ENCODE results near the gene SHISAL2A.

SHISAL2A gene

GRCh38 chr1:52632732-52633290, at the start of gene SHISAL2A:
Gene SHISAL2A, plus strand, starts transcription at chr1:52633168. Its CDS starts 326 bp downstream, at chr1:52633494.
- H3K27ac Mint-ChIP-seq: peak within 1 kb of the TSS; percentile 76
- peak within 1 kb of the TSS; percentile 71 for H3K4me3 Mint-ChIP-seq
- H3K9me3 Mint-ChIP-seq: peaks cover 8% of the 10 kb centered on the region
- H3K36me3 Mint-ChIP-seq (ENCODE audit: low read depth): peaks cover 16% of the 10 kb centered on the region
- peaks cover 11% of the 10 kb centered on the region for H3K27me3 Mint-ChIP-seq (ENCODE audit: low read depth)
- H3K4me1 Mint-ChIP-seq (ENCODE audit: low read depth): peaks cover 44% of the 10 kb centered on the region
- peak; percentile 41 for DNase-seq (ENCODE audit: low spot score)

GRCh38 chr1:52585474-52585873, 47.5 kb upstream of the SHISAL2A start:
- Mint-ChIP-seq H3K27ac (no peak overlapping the region), H3K27me3 (ENCODE audit: low read depth) (peaks cover 9% of the 10 kb centered on the region), H3K4me1 (ENCODE audit: low read depth) (no peaks in the 10 kb centered on the region), H3K9me3 (no peaks in the 10 kb centered on the region), H3K36me3 (ENCODE audit: low read depth) (no peaks in the 10 kb centered on the region), H3K4me3 (no peak overlapping the region)
- no peak for DNase-seq (ENCODE audit: low spot score)

- peaks cover 9% of the 10 kb centered on the region for H3K27me3 Mint-ChIP-seq (ENCODE audit: low read depth)
- no peaks in the 10 kb centered on the region for H3K4me1 Mint-ChIP-seq (ENCODE audit: low read depth)
- no peak overlapping the region for H3K27ac Mint-ChIP-seq
- H3K36me3 Mint-ChIP-seq (ENCODE audit: low read depth): no peaks in the 10 kb centered on the region
- no peak overlapping the region for H3K4me3 Mint-ChIP-seq
- H3K9me3 Mint-ChIP-seq: no peaks in the 10 kb centered on the region
- no peak for DNase-seq (ENCODE audit: low spot score)
Measured at GRCh38 chr1:52588027-52588426, 44.9 kb upstream of the SHISAL2A start.

GRCh38 chr1:52588535-52588934, 44.4 kb upstream of the SHISAL2A start:
- no peaks in the 10 kb centered on the region for H3K9me3 Mint-ChIP-seq
- DNase-seq (ENCODE audit: low spot score): no peak
- H3K4me3 Mint-ChIP-seq: no peak overlapping the region

DNA sequence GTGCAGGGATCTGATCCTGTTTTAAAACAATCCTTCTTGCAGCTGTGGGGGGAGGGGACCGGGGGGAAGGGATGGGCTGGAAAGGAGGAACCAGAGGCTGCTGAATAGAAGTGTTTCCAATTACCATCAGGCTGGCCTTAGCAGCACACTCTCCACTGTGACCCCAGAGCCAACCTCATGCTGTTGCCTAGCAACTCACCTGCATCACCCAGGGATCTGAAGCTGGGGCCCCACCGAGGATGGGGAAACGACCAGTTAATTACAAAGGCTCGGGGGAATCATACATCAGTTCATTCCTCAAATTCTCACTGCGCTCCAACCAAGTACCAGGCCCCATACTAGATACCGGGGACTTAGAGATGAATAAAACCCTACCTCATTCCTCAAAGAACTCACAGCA, 42.7 kb upstream of the SHISAL2A start:
- Mint-ChIP-seq H3K36me3 (ENCODE audit: low read depth) (no peaks in the 10 kb centered on the region), H3K27ac (no peak overlapping the region), H3K4me1 (ENCODE audit: low read depth) (no peaks in the 10 kb centered on the region), H3K27me3 (ENCODE audit: low read depth) (peaks cover 5% of the 10 kb centered on the region), H3K4me3 (no peak overlapping the region), H3K9me3 (no peaks in the 10 kb centered on the region)
- no peak for DNase-seq (ENCODE audit: low spot score)

More at GRCh38 chr1:52588535-52588934, 44.4 kb upstream of the SHISAL2A start:
- Mint-ChIP-seq H3K36me3 (ENCODE audit: low read depth) (no peaks in the 10 kb centered on the region), H3K27me3 (ENCODE audit: low read depth) (peaks cover 6% of the 10 kb centered on the region), H3K4me1 (ENCODE audit: low read depth) (no peaks in the 10 kb centered on the region), H3K27ac (no peak overlapping the region)

DNA sequence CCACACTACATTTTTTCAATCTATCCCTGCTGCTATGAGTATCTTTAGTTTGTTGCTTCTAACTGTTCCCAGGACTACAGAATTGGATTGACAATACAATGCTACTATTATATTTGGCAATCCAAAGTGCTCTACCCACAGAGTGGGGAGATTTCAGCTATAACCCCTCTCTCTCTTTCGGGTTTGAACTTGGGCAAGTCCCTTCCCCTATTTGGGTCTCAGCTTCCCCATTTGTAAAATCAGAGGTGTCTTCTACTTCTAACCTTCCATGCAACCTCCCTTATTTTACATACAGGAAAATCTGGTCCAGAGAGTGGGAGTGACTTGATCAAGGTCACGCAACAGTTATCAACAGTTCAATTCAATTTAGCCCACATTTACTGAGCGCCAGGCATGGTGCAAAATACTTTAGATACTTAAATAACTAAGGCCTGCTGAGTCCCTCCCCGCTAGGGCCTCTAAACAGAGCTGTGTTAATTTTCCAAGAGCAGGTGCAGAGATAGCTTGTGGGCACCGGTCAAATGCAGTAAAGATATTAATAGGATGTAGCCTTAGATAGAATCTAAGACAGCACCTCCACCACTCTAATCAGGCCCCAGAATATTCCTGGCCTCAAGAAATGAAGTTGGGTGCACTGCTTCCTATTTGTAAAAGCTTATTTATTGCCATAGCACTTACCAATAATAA, 40.2 kb upstream of the SHISAL2A start:
- Mint-ChIP-seq H3K27ac (no peak overlapping the region), H3K4me1 (ENCODE audit: low read depth) (no peaks in the 10 kb centered on the region), H3K4me3 (no peak overlapping the region), H3K36me3 (ENCODE audit: low read depth) (no peaks in the 10 kb centered on the region), H3K9me3 (no peaks in the 10 kb centered on the region), H3K27me3 (ENCODE audit: low read depth) (peaks cover 7% of the 10 kb centered on the region)
- DNase-seq (ENCODE audit: low spot score): no peak

DNA sequence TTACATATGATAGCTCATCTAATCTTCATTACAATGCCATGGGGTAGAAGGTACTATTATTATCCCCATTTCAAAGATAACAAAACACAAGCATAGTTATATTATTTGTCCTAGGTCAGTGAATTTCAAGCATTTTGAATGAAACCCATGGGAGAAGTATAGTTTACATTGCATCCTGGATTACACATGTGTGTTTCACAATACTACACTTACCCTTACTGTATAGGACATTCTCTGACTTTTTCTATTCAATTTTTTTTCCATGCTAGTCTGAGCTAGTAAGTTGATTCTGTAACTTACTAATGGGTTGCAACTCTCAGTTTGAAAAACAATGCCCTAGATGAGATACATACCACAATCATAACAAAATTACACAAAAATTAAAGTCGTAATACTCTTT, 39.5 kb upstream of the SHISAL2A start:
- H3K4me3 Mint-ChIP-seq: no peak overlapping the region
- no peaks in the 10 kb centered on the region for H3K4me1 Mint-ChIP-seq (ENCODE audit: low read depth)
- no peaks in the 10 kb centered on the region for H3K9me3 Mint-ChIP-seq
- no peaks in the 10 kb centered on the region for H3K36me3 Mint-ChIP-seq (ENCODE audit: low read depth)
- H3K27me3 Mint-ChIP-seq (ENCODE audit: low read depth): peaks cover 9% of the 10 kb centered on the region
- DNase-seq (ENCODE audit: low spot score): no peak
- H3K27ac Mint-ChIP-seq: no peak overlapping the region

- no peak for DNase-seq (ENCODE audit: low spot score)
- Mint-ChIP-seq H3K27me3 (ENCODE audit: low read depth) (peaks cover 9% of the 10 kb centered on the region), H3K9me3 (no peaks in the 10 kb centered on the region), H3K4me3 (no peak overlapping the region), H3K36me3 (ENCODE audit: low read depth) (no peaks in the 10 kb centered on the region), H3K27ac (no peak overlapping the region), H3K4me1 (ENCODE audit: low read depth) (no peaks in the 10 kb centered on the region)
Measured at GRCh38 chr1:52595061-52595460, 37.9 kb upstream of the SHISAL2A start.

- H3K9me3 Mint-ChIP-seq: no peaks in the 10 kb centered on the region
- H3K36me3 Mint-ChIP-seq (ENCODE audit: low read depth): no peaks in the 10 kb centered on the region
- no peak overlapping the region for H3K4me3 Mint-ChIP-seq
- H3K4me1 Mint-ChIP-seq (ENCODE audit: low read depth): peaks cover 8% of the 10 kb centered on the region
- no peak for DNase-seq (ENCODE audit: low spot score)
- H3K27me3 Mint-ChIP-seq (ENCODE audit: low read depth): peaks cover 9% of the 10 kb centered on the region
- no peak overlapping the region for H3K27ac Mint-ChIP-seq
Measured at GRCh38 chr1:52597912-52598311, 35.1 kb upstream of the SHISAL2A start.

DNA sequence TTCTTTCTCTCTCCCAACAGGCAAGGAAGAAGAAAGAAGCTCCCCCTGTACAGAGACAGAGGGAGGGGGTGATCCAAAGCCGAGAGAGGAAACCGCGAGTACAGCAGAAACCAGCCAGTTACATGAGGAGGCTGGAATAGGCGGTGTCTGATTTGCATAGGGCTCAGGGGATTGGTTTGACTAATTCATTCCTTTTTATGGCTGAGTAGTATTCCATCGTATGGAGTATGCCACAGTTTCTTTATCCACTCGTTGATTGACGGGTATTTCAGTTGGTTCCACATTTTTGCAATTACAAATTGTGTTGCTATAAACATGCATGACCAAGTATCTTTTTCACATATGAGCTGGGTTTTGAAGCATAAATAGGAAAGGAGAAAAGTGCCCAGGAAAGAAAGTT, 34.2 kb upstream of the SHISAL2A start:
- peaks cover 1% of the 10 kb centered on the region for H3K36me3 Mint-ChIP-seq (ENCODE audit: low read depth)
- DNase-seq (ENCODE audit: low spot score): no peak
- no peaks in the 10 kb centered on the region for H3K9me3 Mint-ChIP-seq
- H3K4me1 Mint-ChIP-seq (ENCODE audit: low read depth): peaks cover 16% of the 10 kb centered on the region
- peaks cover 9% of the 10 kb centered on the region for H3K27me3 Mint-ChIP-seq (ENCODE audit: low read depth)
- no peak overlapping the region for H3K27ac Mint-ChIP-seq
- H3K4me3 Mint-ChIP-seq: no peak overlapping the region

DNA sequence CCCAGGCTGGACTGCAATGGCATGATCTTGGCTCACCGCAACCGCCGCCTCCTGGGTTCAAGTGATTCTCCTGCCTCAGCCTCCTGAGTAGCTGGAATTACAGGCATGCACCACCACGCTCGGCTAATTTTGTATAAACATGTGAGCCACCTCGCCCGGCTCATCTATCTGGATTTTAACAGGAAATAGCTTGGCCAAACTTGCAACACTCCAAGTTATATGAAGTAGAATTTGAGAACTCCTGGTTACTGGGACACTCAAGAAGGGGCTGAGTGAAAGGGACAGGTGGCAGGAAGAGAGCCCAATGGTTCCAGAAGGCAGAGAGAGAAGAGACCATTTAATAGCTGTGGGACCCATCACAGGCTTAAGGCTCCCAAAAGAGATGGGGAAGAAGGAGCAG, 33.7 kb upstream of the SHISAL2A start:
- H3K4me3 Mint-ChIP-seq: no peak overlapping the region
- no peak for DNase-seq (ENCODE audit: low spot score)
- H3K27me3 Mint-ChIP-seq (ENCODE audit: low read depth): peaks cover 9% of the 10 kb centered on the region
- H3K4me1 Mint-ChIP-seq (ENCODE audit: low read depth): peaks cover 20% of the 10 kb centered on the region
- H3K9me3 Mint-ChIP-seq: no peaks in the 10 kb centered on the region
- peaks cover 1% of the 10 kb centered on the region for H3K36me3 Mint-ChIP-seq (ENCODE audit: low read depth)
- H3K27ac Mint-ChIP-seq: no peak overlapping the region

DNA sequence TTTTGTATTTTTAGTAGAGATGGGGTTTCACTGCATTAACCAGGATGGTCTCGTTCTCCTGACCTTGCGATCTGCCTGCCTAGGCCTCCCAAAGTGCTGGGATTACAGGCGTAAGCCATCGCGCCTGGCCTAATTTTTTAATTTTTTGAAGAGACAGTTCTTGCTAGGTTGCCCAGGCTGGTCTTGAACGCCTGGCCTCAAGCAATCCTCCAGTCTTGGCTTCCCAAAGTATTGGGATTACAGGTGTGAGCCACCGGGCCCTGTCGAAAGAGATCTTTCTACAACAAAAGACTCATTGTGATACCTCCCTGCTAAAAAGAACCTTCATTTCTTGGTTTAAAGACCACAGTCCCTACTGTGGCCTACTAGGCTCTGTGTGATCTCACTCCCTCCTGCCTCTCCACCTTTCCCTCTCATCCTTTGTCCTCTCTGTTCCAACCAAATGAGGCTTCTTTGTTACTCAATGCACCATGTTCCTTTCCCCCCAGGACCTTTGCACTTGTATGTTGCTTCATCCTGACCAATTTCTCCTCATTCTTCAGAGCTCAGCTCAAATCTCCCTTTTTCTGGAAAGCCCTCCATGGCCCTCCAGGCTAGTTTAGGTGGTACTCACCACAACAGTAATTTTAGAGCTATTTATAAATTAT, 32.3 kb upstream of the SHISAL2A start:
- peaks cover 23% of the 10 kb centered on the region for H3K4me1 Mint-ChIP-seq (ENCODE audit: low read depth)
- peaks cover 1% of the 10 kb centered on the region for H3K36me3 Mint-ChIP-seq (ENCODE audit: low read depth)
- no peak for DNase-seq (ENCODE audit: low spot score)
- no peak overlapping the region for H3K4me3 Mint-ChIP-seq
- H3K27me3 Mint-ChIP-seq (ENCODE audit: low read depth): peaks cover 5% of the 10 kb centered on the region
- no peaks in the 10 kb centered on the region for H3K9me3 Mint-ChIP-seq
- peak overlapping the region; percentile 4 for H3K27ac Mint-ChIP-seq

DNA sequence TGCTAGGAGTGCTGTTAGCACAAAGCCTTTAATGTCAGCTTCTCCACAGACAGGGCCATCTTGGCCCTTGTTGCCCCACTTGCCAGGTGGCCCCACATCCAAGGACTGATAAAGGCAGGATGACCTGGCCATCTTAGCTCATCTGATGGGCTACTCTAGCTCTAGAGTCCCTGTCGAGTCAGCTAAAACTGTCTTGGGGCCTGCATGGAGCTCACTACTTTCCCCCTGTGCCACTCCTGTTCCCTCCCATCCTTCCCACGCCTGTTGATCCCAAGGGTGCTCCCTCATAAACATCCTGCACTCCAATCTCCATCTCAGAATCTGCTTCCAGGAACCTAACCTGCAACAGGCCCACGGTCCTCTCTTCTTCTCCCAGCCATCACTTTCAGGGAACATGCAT, 31.4 kb upstream of the SHISAL2A start:
- H3K4me3 Mint-ChIP-seq: peak overlapping the region; percentile 77
- H3K4me1 Mint-ChIP-seq (ENCODE audit: low read depth): peaks cover 26% of the 10 kb centered on the region
- no peaks in the 10 kb centered on the region for H3K9me3 Mint-ChIP-seq
- peaks cover 4% of the 10 kb centered on the region for H3K36me3 Mint-ChIP-seq (ENCODE audit: low read depth)
- peaks cover 5% of the 10 kb centered on the region for H3K27me3 Mint-ChIP-seq (ENCODE audit: low read depth)
- peak overlapping the region; percentile 62 for H3K27ac Mint-ChIP-seq
- no peak for DNase-seq (ENCODE audit: low spot score)

DNA sequence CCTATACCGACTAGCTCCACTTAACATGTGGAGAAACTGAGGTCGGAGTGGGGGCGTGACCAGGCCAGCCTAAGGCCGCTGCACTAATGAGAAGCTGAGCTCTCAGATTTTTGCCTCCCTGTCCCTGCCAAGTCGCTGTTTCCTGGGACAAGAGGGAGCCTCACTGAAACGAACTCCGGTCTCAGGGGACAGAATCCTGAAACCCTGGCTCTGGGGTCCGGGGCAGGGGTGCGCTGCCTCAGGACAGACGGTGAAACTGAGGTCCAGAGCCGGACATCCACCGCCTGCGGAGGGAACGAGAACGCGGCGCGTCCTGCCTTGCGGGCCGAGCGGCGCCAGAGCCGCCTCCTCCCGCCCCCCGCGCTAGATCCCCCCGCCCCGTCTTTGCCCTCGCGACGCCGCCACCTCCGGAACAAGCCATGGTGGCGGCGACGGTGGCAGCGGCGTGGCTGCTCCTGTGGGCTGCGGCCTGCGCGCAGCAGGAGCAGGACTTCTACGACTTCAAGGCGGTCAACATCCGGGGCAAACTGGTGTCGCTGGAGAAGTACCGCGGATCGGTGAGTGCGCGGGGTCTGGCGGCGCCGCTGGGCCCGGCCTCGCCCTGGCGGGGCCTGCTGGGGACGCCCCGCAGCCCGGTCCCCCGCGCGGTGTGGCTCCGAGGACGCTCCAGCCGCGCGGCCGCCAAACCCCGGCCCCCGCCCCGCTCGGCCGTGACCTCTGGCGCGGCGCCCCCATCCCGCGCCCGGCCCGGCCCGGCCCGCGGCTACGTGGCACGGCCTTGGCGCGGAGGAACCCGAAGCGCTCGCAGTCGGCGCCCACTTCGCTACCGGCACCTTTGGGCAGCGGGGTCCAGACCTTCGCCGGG, 30.7 kb upstream of the SHISAL2A start, which contains the start of gene GPX7:
TSS of gene GPX7 (plus strand) at position 381 of the 865 bp plus-strand sequence. CDS start at position 420, 39 bp downstream.
- Mint-ChIP-seq H3K9me3 (no peaks in the 10 kb centered on the region), H3K27ac (peak within 1 kb of the TSS; percentile 90), H3K27me3 (ENCODE audit: low read depth) (peaks cover 5% of the 10 kb centered on the region), H3K4me1 (ENCODE audit: low read depth) (peaks cover 26% of the 10 kb centered on the region), H3K4me3 (peak within 1 kb of the TSS; percentile 89), H3K36me3 (ENCODE audit: low read depth) (peaks cover 7% of the 10 kb centered on the region)
- peak; percentile 42 for DNase-seq (ENCODE audit: low spot score)
